CD14-positive monocyte (primary cell): ENCODE measurements around the gene CWF19L1. TPM values are rescaled to one million over a fixed set of nuclear protein-coding genes. Genes with fewer than 3 reads are reported as not detected.

Experiments
- DNase-seq, 3 donors: peaks; one replicate each; pipeline ENCODE4 v3.0.0-alpha.2; 2011 to 2022
- H2AFZ ChIP-seq: 2 replicates; pipeline ENCODE4 v1.6.0; 2012; ENCODE audit warnings: mild to moderate bottlenecking, low read depth, low read length, inconsistent platforms; ENCODE audit not compliant: insufficient read depth, poor library complexity, severe bottlenecking
- H3K27ac ChIP-seq, 2 donors: 1 replicate in 1 of 2; 2 replicates in 1 of 2; pipeline ENCODE4 v1.5.1; 2012 to 2013; ENCODE audit warnings: low read length in 2 of 2, control low read depth in 1 of 2, inconsistent platforms in 1 of 2, low read depth in 1 of 2, mild to moderate bottlenecking in 1 of 2
- H3K27me3 ChIP-seq, 2 donors: one replicate each; pipeline versions ENCODE4 v1.6.0 to v1.6.1; 2011 to 2013; ENCODE audit warnings: low read length in 2 of 2; ENCODE audit not compliant: control insufficient read depth in 2 of 2, insufficient read depth in 2 of 2
- H3K36me3 ChIP-seq, 2 donors: replicated peaks in 1 of 2; 1 replicate in 1 of 2; 2 replicates in 1 of 2; pipeline versions ENCODE4 v1.5.1 to v1.6.1; 2012 to 2013; ENCODE audit warnings: low read length in 2 of 2, control low read depth in 1 of 2, inconsistent platforms in 1 of 2, mild to moderate bottlenecking in 1 of 2; ENCODE audit not compliant: insufficient read depth in 2 of 2, control insufficient read depth in 1 of 2
- H3K4me1 ChIP-seq, 2 donors: 1 replicate in 1 of 2; 2 replicates in 1 of 2; pipeline versions ENCODE4 v1.5.1 to v1.6.1; 2012 to 2013; ENCODE audit warnings: low read length in 2 of 2, control low read depth in 1 of 2, inconsistent platforms in 1 of 2, mild to moderate bottlenecking in 1 of 2, moderate library complexity in 1 of 2; ENCODE audit not compliant: insufficient read depth in 2 of 2, control insufficient read depth in 1 of 2
- H3K4me2 ChIP-seq: replicated peaks from 2 replicates; pipeline ENCODE3; 2012; ENCODE audit warnings: low read length, moderate library complexity, mild to moderate bottlenecking; ENCODE audit not compliant: poor library complexity, severe bottlenecking; ENCODE audit errors: extremely low read depth
- H3K4me3 ChIP-seq, 3 experiments: fragments of 200-600 bp in 1 of 3; sonication (generic) in 1 of 3; replicated peaks in 1 of 3; 1 replicate in 2 of 3; 2 replicates in 1 of 3; pipeline ENCODE4 v1.5.1; 2011 to 2013; ENCODE audit warnings: low read length in 3 of 3, mild to moderate bottlenecking in 3 of 3, control low read depth in 2 of 3, low read depth in 2 of 3, inconsistent platforms in 1 of 3, moderate library complexity in 1 of 3
- H3K79me2 ChIP-seq: 2 replicates; pipeline ENCODE4 v1.6.0; 2012; ENCODE audit warnings: mild to moderate bottlenecking, control low read depth, inconsistent platforms, low read length, moderate library complexity; ENCODE audit not compliant: insufficient read depth
- H3K9ac ChIP-seq: 2 replicates; pipeline ENCODE4 v1.6.0; 2017; ENCODE audit warnings: low read length, mild to moderate bottlenecking; ENCODE audit not compliant: insufficient read depth, poor library complexity, severe bottlenecking
- H3K9me3 ChIP-seq, 2 donors: replicated peaks in 1 of 2; 1 replicate in 1 of 2; 2 replicates in 1 of 2; pipeline versions ENCODE4 v1.5.1 to v1.6.1; 2012 to 2013; ENCODE audit warnings: low read length in 2 of 2, control low read depth in 1 of 2; ENCODE audit not compliant: control insufficient read depth in 1 of 2, insufficient read depth in 1 of 2
- H4K20me1 ChIP-seq: 2 replicates; pipeline ENCODE4 v1.6.0; 2012; ENCODE audit warnings: mild to moderate bottlenecking, low read length, control low read depth, moderate library complexity; ENCODE audit not compliant: insufficient read depth
- H3K27ac Mint-ChIP-seq, 7 donors: one replicate each; pipeline ENCODE4 v1.8.0; 2020; ENCODE audit warnings: mild to moderate bottlenecking in 7 of 7, mixed read lengths in 7 of 7, moderate library complexity in 6 of 7, inconsistent platforms in 2 of 7
- H3K27me3 Mint-ChIP-seq, 3 donors: one replicate each; pipeline ENCODE4 v1.8.0; 2021 to 2022; ENCODE audit warnings: low read depth in 3 of 3, mild to moderate bottlenecking in 3 of 3, mixed read lengths in 3 of 3, moderate library complexity in 3 of 3, inconsistent platforms in 1 of 3
- H3K36me3 Mint-ChIP-seq, 2 donors: one replicate each; pipeline ENCODE4 v1.8.0; 2020; ENCODE audit warnings: mixed read lengths in 2 of 2, inconsistent platforms in 1 of 2, mild to moderate bottlenecking in 1 of 2
- H3K4me1 Mint-ChIP-seq: one replicate; pipeline ENCODE4 v1.8.0; 2020; ENCODE audit warnings: mild to moderate bottlenecking, mixed read lengths
- H3K4me3 Mint-ChIP-seq, 2 donors: one replicate each; pipeline ENCODE4 v1.8.0; 2020; ENCODE audit warnings: mild to moderate bottlenecking in 2 of 2, mixed read lengths in 2 of 2, moderate library complexity in 1 of 2
- H3K9me3 Mint-ChIP-seq, 7 donors: one replicate each; pipeline ENCODE4 v1.8.0; 2020 to 2022; ENCODE audit warnings: mixed read lengths in 7 of 7, mild to moderate bottlenecking in 6 of 7, moderate library complexity in 6 of 7, inconsistent platforms in 2 of 7
- CTCF ChIP-seq: fragments of 200-600 bp; IDR thresholded peaks from one replicate; pipeline ENCODE4 v1.8.0; 2022; ENCODE audit warnings: antibody characterized with exemption, mild to moderate bottlenecking
- WGBS: methylation state at CpG from one replicate; pipeline ENCODE4 v1.1.5; 2013; ENCODE audit warnings: missing lambda C conversion rate; ENCODE audit not compliant: insufficient coverage; 5-methylcytosine and 5-hydroxymethylcytosine counted together
- intact Hi-C, 2 donors: fragments of 100-400 bp; cut with micrococcal nuclease; formaldehyde crosslinking; loops; one replicate each; pipeline versions ENCODE4 v1.15.0 to v1.15.1; 2023
- polyA plus RNA-seq, 3 donors: library from polyadenylated mRNA; depleted of rRNA in 1 of 3; unstranded in 2 of 3; stranded (reverse) in 1 of 3; fragments of 300-500 nt in 2 of 3; fragments of >200 nt in 1 of 3; fragmentation: Illumina TruSeq in 2 of 3; gene quantifications; 1 replicate in 2 of 3; 2 replicates in 1 of 3; pipeline ENCODE4 v1.2.3, GENCODE V29; 2012 to 2021

The CWF19L1 gene
- polyA plus RNA-seq, 3 donors: 19.9 to 29.3 (median 22.2) TPM

- H4K20me1 ChIP-seq: no peaks in the 10 kb centered on the region
- no CpG with 5 or more reads among the region's 4 CpGs for WGBS
- Mint-ChIP-seq H3K27ac (no peak overlapping the region), H3K27me3 (peaks cover 8 to 31% (median 9%) of the 10 kb centered on the region in 3 donors), H3K4me3 (peak overlapping the region in 1 of 2 donors; percentile 56), H3K4me1 (no peaks in the 10 kb centered on the region), H3K36me3 (no peaks in the 10 kb centered on the region), H3K9me3 (no peaks in the 10 kb centered on the region)
- no peak overlapping the region for H3K9ac ChIP-seq
- H3K4me3 ChIP-seq: no peak overlapping the region
- TF ChIP-seq CTCF: no peak
- H3K27me3 ChIP-seq: peaks cover 22 to 23% of the 10 kb centered on the region in 2 donors
- H3K79me2 ChIP-seq: no peaks in the 10 kb centered on the region
- DNase-seq: no peak
- H3K4me2 ChIP-seq: no peak overlapping the region
- H2AFZ ChIP-seq: no peak overlapping the region
- no peaks in the 10 kb centered on the region for H3K36me3 ChIP-seq
- no peak overlapping the region for H3K27ac ChIP-seq
- intact Hi-C loops: no loop called here
- no peaks in the 10 kb centered on the region for H3K9me3 ChIP-seq
- H3K4me1 ChIP-seq: no peaks in the 10 kb centered on the region
These were observed 43.9 kb upstream of the CWF19L1 start for GRCh38 chr10:100311298-100311697.

GRCh38 chr10:100307684-100308083, 40.2 kb upstream of the CWF19L1 start:
- TF ChIP-seq CTCF: no peak
- no peaks in the 10 kb centered on the region for H3K36me3 Mint-ChIP-seq
- intact Hi-C loops: loop anchor here in 1 of 2 donors (10.0 kb wide), 1 partner anchor 127 kb away; no protein-coding TSS in a partner anchor

More at GRCh38 chr10:100307684-100308083, 40.2 kb upstream of the CWF19L1 start:
- Histone ChIP-seq H3K79me2 (no peaks in the 10 kb centered on the region), H2AFZ (no peak overlapping the region), H3K9me3 (no peaks in the 10 kb centered on the region), H3K9ac (no peak overlapping the region), H3K4me3 (no peak overlapping the region), H3K27me3 (peaks cover 20 to 28% of the 10 kb centered on the region in 2 donors), H3K4me1 (no peaks in the 10 kb centered on the region), H3K27ac (no peak overlapping the region), H3K4me2 (no peak overlapping the region), H3K36me3 (no peaks in the 10 kb centered on the region), H4K20me1 (no peaks in the 10 kb centered on the region)
- Mint-ChIP-seq H3K4me1 (no peaks in the 10 kb centered on the region), H3K27me3 (peaks cover 3 to 41% (median 16%) of the 10 kb centered on the region in 3 donors), H3K9me3 (no peaks in the 10 kb centered on the region), H3K4me3 (no peak overlapping the region), H3K27ac (no peak overlapping the region)
- DNase-seq: no peak
- 88% methylated on average over 1 of the region's 3 CpGs for WGBS
